Astrocyte of the spinal cord (primary cell): ENCODE data around the gene ITGA1.

ENCODE experiments used
- DNase-seq: peaks from one replicate; pipeline ENCODE4 v3.0.0; 2011; ENCODE audit warnings: low read depth, low spot score
- H3K4me3 ChIP-seq: 2 replicates; pipeline ENCODE4 v1.5.1; 2011; ENCODE audit warnings: low read depth, mild to moderate bottlenecking, low read length, moderate library complexity
- in situ Hi-C: cut with HindIII; loops from 2 replicates; pipeline ENCODE4 v1.10.0; 2017; ENCODE audit warnings: low sequenced_read_pairs
- TF ChIP-seq, protein P1 (sequence below): IDR thresholded peaks from 2 replicates; pipeline ENCODE4 v1.5.1; 2012; ENCODE audit warnings: low read depth, mild to moderate bottlenecking, low read length, inconsistent platforms

ITGA1 gene

DNA sequence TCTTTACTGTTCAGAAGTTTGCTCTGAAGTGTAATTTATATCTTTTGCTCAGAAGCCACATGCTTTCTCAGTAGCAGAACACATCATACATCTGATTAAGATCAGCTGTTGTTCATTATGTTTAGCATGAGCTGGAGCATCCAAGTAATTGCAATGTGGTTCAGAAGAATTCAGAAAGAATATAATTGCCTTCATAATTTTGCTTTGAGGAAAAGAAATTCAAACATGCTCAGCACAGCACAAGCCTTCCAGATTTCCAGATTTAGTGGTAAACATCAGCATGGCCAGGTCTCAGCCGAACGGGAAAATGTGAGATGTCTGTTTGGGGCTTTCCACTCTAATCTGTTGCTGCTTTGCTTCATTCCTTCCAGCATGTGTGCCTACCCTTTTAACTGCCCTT is 65.9 kb downstream of the ITGA1 start:
- no peak overlapping the region for H3K4me3 ChIP-seq
- DNase-seq: no peak
- in situ Hi-C loops: no loop called here
- TF ChIP-seq, protein P1, sequence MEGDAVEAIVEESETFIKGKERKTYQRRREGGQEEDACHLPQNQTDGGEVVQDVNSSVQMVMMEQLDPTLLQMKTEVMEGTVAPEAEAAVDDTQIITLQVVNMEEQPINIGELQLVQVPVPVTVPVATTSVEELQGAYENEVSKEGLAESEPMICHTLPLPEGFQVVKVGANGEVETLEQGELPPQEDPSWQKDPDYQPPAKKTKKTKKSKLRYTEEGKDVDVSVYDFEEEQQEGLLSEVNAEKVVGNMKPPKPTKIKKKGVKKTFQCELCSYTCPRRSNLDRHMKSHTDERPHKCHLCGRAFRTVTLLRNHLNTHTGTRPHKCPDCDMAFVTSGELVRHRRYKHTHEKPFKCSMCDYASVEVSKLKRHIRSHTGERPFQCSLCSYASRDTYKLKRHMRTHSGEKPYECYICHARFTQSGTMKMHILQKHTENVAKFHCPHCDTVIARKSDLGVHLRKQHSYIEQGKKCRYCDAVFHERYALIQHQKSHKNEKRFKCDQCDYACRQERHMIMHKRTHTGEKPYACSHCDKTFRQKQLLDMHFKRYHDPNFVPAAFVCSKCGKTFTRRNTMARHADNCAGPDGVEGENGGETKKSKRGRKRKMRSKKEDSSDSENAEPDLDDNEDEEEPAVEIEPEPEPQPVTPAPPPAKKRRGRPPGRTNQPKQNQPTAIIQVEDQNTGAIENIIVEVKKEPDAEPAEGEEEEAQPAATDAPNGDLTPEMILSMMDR: no peak

DNA sequence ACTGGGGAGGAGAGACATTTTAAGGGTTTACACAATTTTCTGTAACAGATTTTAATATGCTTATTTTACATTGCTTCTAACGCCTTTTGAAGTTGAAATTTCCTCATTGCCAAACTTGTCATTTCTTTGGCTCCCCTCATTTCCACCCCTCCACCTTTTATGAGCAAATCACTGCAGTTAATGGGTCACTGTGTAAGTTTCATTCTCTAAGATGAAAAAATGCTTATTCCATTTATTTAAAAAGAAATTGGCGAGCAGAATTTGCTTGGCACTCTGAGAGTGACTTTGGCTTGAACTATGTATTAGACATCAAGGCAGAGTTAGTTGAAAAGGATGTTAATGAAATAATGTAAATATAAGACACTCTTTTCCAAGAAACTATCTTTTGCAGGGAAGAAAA is 66.6 kb downstream of the ITGA1 start:
- no peak overlapping the region for H3K4me3 ChIP-seq
- in situ Hi-C loops: no loop called here
- DNase-seq: no peak
- TF ChIP-seq, protein P1: no peak

DNA sequence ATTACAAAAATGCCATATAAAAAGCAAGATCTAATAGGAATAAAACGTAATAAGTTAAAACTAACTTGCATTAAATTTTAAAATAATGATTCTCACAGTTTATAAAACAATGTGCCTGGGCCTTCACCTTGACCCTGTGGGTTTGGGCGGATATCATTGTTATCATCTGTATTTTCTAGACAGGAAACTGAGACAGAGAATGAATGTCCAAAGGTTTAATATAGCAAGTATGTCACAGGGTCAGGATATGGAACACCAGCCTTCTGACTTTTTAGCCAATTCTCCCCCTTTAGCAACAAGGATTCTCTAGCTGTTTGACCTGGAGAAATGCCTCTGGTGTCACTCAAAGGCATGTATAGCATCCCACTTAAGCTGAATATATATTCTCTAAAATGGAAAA is 67.2 kb downstream of the ITGA1 start:
- no peak for DNase-seq
- TF ChIP-seq, protein P1: no peak
- H3K4me3 ChIP-seq: no peak overlapping the region
- in situ Hi-C loops: no loop called here

DNA sequence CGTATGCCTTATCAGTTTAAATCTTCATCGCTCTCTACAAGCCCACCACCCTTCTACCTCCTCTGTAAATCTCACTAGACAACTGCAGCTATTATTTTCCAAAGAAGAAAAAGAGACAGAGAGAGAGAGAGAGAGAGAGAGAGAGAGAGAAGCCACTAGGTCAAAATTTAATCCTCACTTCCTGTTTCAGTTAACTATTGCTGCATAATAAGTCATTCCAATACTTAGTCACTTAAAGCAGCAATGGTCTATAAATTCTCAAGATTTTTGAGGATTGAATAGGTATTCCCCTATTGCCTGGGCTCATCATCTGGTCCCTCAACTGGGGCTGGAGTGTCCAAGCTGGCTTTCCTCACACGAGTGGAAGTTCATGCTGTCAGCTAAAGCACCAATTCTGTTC is 68.8 kb downstream of the ITGA1 start:
- H3K4me3 ChIP-seq: no peak overlapping the region
- TF ChIP-seq, protein P1: no peak
- no peak for DNase-seq
- in situ Hi-C loops: no loop called here

DNA sequence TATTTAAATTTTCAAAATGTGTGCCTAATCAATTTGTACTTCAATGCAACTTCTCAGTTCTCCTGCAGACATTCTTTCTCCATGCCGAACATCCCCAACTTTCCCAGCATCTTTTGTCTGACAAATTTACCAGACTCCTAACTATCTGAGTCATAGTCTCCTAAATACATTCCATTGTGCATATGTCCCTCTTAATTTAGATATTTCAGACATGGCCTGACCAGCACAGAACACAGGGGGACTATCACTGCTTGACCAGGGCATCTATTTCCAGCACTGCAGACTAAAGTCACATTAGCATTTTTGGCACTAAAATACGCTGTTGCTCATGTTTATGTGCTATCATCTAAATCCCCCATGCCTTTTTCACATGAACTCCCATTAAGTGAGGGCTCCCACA is 71.9 kb downstream of the ITGA1 start:
- peak; percentile 80 for DNase-seq
- H3K4me3 ChIP-seq: no peak overlapping the region
- in situ Hi-C loops: no loop called here
- TF ChIP-seq, protein P1: no peak

DNA sequence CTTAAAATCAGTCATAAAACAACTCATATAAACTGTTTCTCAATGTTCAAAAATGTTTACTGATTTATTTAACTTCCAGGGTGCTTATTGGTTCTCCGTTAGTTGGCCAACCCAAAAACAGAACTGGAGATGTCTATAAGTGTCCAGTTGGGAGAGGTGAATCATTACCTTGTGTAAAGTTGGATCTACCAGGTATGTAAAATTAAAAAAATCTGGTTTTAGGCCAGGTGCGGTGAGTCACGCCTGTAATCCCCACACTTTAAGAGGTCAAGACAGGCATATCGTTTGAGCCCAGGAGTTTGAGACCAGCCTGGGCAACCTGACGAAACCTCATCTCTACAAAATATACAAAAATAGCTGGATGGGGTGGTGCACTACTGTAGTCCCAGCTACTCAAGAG is 73.7 kb downstream of the ITGA1 start:
- no peak for DNase-seq
- TF ChIP-seq, protein P1: no peak
- H3K4me3 ChIP-seq: no peak overlapping the region
- in situ Hi-C loops: no loop called here

DNA sequence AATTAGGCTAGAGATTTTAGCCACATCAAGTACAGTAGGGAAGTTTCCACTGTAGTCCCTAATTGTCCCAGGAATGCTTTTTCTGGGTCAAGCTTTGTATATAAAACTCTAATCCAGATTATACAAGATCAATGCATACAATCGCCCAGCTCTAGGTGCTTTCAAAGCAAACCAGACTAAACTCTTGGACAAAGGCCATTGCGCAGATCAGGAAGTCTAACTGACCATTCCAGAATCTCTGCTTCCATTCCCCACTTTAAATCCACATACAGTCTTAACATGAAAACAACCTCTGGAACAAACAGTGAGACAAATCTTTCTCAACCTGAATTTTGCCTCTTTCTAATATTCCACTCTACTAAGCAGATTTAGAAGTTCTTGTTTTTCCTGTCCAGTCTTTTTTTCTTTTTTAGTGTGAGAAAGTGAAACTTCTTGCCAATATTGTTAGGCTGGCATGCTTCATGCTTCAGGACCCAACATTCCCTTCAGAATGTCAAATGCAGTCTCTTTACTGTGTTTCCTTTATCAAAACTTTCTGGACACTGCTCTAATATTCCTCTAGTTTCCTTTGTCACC is 76.1 kb downstream of the ITGA1 start:
- in situ Hi-C loops: no loop called here
- peak; percentile 20 for DNase-seq
- TF ChIP-seq, protein P1: no peak
- H3K4me3 ChIP-seq: no peak overlapping the region
